NCI-H510A treated with DMSO at 0.1 percent for 48 hours (cell line): ENCODE data around the gene STRBP.

ENCODE experiments used
- DNase-seq: peaks from one replicate; lab custom pipeline; 2025; lab: John Stamatoyannopoulos, UW

Gene STRBP

GRCh38 chr9:123097430-123098095 lies 170.8 kb downstream of the STRBP start:
- DNase-seq, result no peak

GRCh38 chr9:123096987-123097386 lies 171.4 kb downstream of the STRBP start:
- DNase-seq, result no peak

GRCh38 chr9:123093141-123093540 lies 175.2 kb downstream of the STRBP start:
- DNase-seq, result no peak

- DNase-seq, result no peak
Measured at GRCh38 chr9:123091459-123091858, 176.9 kb downstream of the STRBP start.

- DNase-seq, result no peak
Measured at GRCh38 chr9:123090956-123091355, 177.4 kb downstream of the STRBP start.

GRCh38 chr9:123090198-123090896 lies 178.0 kb downstream of the STRBP start:
- DNase-seq, result no peak

- peak; percentile 50 for DNase-seq
Measured at GRCh38 chr9:123089790-123090189, 178.6 kb downstream of the STRBP start.

- peak; percentile 47 for DNase-seq
Measured at GRCh38 chr9:123089040-123089439, 179.3 kb downstream of the STRBP start.

- DNase-seq, result peak; percentile 15
Measured at GRCh38 chr9:123087359-123087888, 181.0 kb downstream of the STRBP start.

- peak; percentile 10 for DNase-seq
Measured at GRCh38 chr9:123085916-123086315, 182.5 kb downstream of the STRBP start.

- no peak for DNase-seq
Measured at GRCh38 chr9:123084256-123084655, 184.1 kb downstream of the STRBP start.

GRCh38 chr9:123083680-123084079 lies 184.7 kb downstream of the STRBP start:
- no peak for DNase-seq

GRCh38 chr9:123081824-123082223 lies 186.6 kb downstream of the STRBP start:
- DNase-seq, result peak; percentile 60

GRCh38 chr9:123080444-123080843 lies 187.9 kb downstream of the STRBP start:
- no peak for DNase-seq

GRCh38 chr9:123074628-123075027 lies 193.8 kb downstream of the STRBP start:
- no peak for DNase-seq

- no peak for DNase-seq
Measured at GRCh38 chr9:123073991-123074422, 194.4 kb downstream of the STRBP start.

GRCh38 chr9:123073441-123073840 lies 194.9 kb downstream of the STRBP start:
- no peak for DNase-seq

- DNase-seq, result no peak
Measured at GRCh38 chr9:123072407-123072995, 195.9 kb downstream of the STRBP start.
